Measurements from ENCODE around the gene ZNRF4. TPM values are rescaled to one million over a fixed set of nuclear protein-coding genes. Genes with fewer than 3 reads are reported as not detected.

The ZNRF4 gene
- total RNA-seq, 1 donor from 2014 or later = not detected

GRCh38 chr19:5478925-5479588 is 23.8 kb downstream of the ZNRF4 start:
- no peak for DNase-seq
- H3K27me3 Mint-ChIP-seq (ENCODE audit: unreplicated experiment) = peaks cover 1% of the 10 kb centered on the region
- H3K4me3 Mint-ChIP-seq (ENCODE audit: unreplicated experiment) = no peak overlapping the region
- no peak overlapping the region for H3K27ac Mint-ChIP-seq (ENCODE audit: unreplicated experiment)
- peaks cover 10% of the 10 kb centered on the region for H3K36me3 Mint-ChIP-seq (ENCODE audit: unreplicated experiment)
- TF ChIP-seq CTCF (IDR thresholded peaks at IDR 0.05; ENCODE audit: partially characterized antibody, unreplicated experiment) = no peak
- no peaks in the 10 kb centered on the region for H3K4me1 Mint-ChIP-seq (ENCODE audit: low read depth, unreplicated experiment)
- H3K9me3 Mint-ChIP-seq (ENCODE audit: unreplicated experiment) = peaks cover 6% of the 10 kb centered on the region

- Mint-ChIP-seq H3K27me3 (ENCODE audit: unreplicated experiment) (peaks cover 1% of the 10 kb centered on the region), H3K4me3 (ENCODE audit: unreplicated experiment) (no peak overlapping the region), H3K36me3 (ENCODE audit: unreplicated experiment) (peaks cover 10% of the 10 kb centered on the region), H3K4me1 (ENCODE audit: low read depth, unreplicated experiment) (peaks cover 5% of the 10 kb centered on the region), H3K9me3 (ENCODE audit: unreplicated experiment) (peaks cover 3% of the 10 kb centered on the region), H3K27ac (ENCODE audit: unreplicated experiment) (no peak overlapping the region)
- DNase-seq = no peak
- no peak for TF ChIP-seq CTCF (IDR thresholded peaks at IDR 0.05; ENCODE audit: partially characterized antibody, unreplicated experiment)
These were observed 24.7 kb downstream of the ZNRF4 start for GRCh38 chr19:5479958-5480357.

GRCh38 chr19:5480427-5480836 is 25.2 kb downstream of the ZNRF4 start:
- peaks cover 5% of the 10 kb centered on the region for H3K4me1 Mint-ChIP-seq (ENCODE audit: low read depth, unreplicated experiment)
- peaks cover 10% of the 10 kb centered on the region for H3K36me3 Mint-ChIP-seq (ENCODE audit: unreplicated experiment)
- H3K4me3 Mint-ChIP-seq (ENCODE audit: unreplicated experiment) = no peak overlapping the region
- no peak overlapping the region for H3K27ac Mint-ChIP-seq (ENCODE audit: unreplicated experiment)
- H3K9me3 Mint-ChIP-seq (ENCODE audit: unreplicated experiment) = peaks cover 3% of the 10 kb centered on the region
- TF ChIP-seq CTCF (IDR thresholded peaks at IDR 0.05; ENCODE audit: partially characterized antibody, unreplicated experiment) = peak; percentile 63
- peaks cover 4% of the 10 kb centered on the region for H3K27me3 Mint-ChIP-seq (ENCODE audit: unreplicated experiment)
- DNase-seq = peak; percentile 53

- H3K27me3 Mint-ChIP-seq (ENCODE audit: unreplicated experiment) = peaks cover 4% of the 10 kb centered on the region
- no peak for TF ChIP-seq CTCF (IDR thresholded peaks at IDR 0.05; ENCODE audit: partially characterized antibody, unreplicated experiment)
These were observed 26.7 kb downstream of the ZNRF4 start for GRCh38 chr19:5481957-5482356.

GRCh38 chr19:5484398-5485285 is 29.4 kb downstream of the ZNRF4 start:
- DNase-seq = peak; percentile 66
- peaks cover 2% of the 10 kb centered on the region for H3K9me3 Mint-ChIP-seq (ENCODE audit: unreplicated experiment)
- H3K4me3 Mint-ChIP-seq (ENCODE audit: unreplicated experiment) = no peak overlapping the region
- peaks cover 10% of the 10 kb centered on the region for H3K36me3 Mint-ChIP-seq (ENCODE audit: unreplicated experiment)
- H3K4me1 Mint-ChIP-seq (ENCODE audit: low read depth, unreplicated experiment) = peaks cover 7% of the 10 kb centered on the region
- TF ChIP-seq CTCF (IDR thresholded peaks at IDR 0.05; ENCODE audit: partially characterized antibody, unreplicated experiment) = no peak
- H3K27me3 Mint-ChIP-seq (ENCODE audit: unreplicated experiment) = peaks cover 4% of the 10 kb centered on the region
- no peak overlapping the region for H3K27ac Mint-ChIP-seq (ENCODE audit: unreplicated experiment)

More at GRCh38 chr19:5481957-5482356, 26.7 kb downstream of the ZNRF4 start:
- H3K36me3 Mint-ChIP-seq (ENCODE audit: unreplicated experiment) = peaks cover 10% of the 10 kb centered on the region
- H3K4me3 Mint-ChIP-seq (ENCODE audit: unreplicated experiment) = no peak overlapping the region
- H3K9me3 Mint-ChIP-seq (ENCODE audit: unreplicated experiment) = peaks cover 3% of the 10 kb centered on the region
- peaks cover 5% of the 10 kb centered on the region for H3K4me1 Mint-ChIP-seq (ENCODE audit: low read depth, unreplicated experiment)
- H3K27ac Mint-ChIP-seq (ENCODE audit: unreplicated experiment) = no peak overlapping the region
- DNase-seq = no peak
